ENCODE results near the gene PRM3.

- TF ChIP-seq EZH2 (IDR thresholded peaks at IDR 0.05; ENCODE audit: borderline replicate concordance, insufficient read depth, low read depth, low read length, poor library complexity, severe bottlenecking) (no peak), CTCF (IDR thresholded peaks at IDR 0.05) (no peak)
Measured at GRCh38 chr16:11250786-11251524, 22.5 kb downstream of the PRM3 start.

All from B cell (primary cell).